AG10803 (cell line): ENCODE data around the gene JCAD.
"Not testable (repeated sequence)": the region's sequence is repeated elsewhere in the genome, so short reads cannot be mapped to it uniquely, and the experiment has no call there.

Experiments
- DNase-seq: peaks from one replicate; pipeline ENCODE4 v3.0.0; 2010; ENCODE audit warnings: low read depth
- H3K4me3 ChIP-seq: 2 replicates; pipeline ENCODE4 v1.5.1; 2011; ENCODE audit warnings: mild to moderate bottlenecking, low read length, control low read depth
- TF ChIP-seq, protein P1 (sequence below): conservative IDR thresholded peaks from 2 replicates; pipeline ENCODE4 v1.5.1; 2011; ENCODE audit warnings: mild to moderate bottlenecking, low read length, control low read depth, inconsistent platforms

Gene JCAD

DNA sequence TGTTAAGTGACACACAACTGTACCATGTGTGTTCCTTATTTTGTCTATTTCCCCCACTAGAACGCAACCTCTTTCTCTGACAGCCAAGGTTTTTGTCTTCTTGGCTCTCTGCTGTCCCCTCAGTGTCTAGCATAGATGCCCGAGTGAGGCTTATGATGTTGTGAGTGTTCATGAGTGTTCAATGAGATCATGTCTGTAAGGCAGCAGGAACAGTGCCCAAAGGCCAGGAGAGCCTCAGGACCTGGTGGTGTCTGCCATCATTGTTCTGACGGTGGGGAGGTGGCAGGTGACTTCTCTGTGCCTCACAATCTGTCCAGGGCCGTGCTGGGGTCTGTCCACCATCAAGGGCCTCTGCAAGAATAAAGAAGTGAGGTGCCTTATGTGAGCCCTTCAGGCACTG is 66.5 kb downstream of the JCAD start:
- no peak for DNase-seq
- H3K4me3 ChIP-seq = no peak overlapping the region
- TF ChIP-seq, protein P1, sequence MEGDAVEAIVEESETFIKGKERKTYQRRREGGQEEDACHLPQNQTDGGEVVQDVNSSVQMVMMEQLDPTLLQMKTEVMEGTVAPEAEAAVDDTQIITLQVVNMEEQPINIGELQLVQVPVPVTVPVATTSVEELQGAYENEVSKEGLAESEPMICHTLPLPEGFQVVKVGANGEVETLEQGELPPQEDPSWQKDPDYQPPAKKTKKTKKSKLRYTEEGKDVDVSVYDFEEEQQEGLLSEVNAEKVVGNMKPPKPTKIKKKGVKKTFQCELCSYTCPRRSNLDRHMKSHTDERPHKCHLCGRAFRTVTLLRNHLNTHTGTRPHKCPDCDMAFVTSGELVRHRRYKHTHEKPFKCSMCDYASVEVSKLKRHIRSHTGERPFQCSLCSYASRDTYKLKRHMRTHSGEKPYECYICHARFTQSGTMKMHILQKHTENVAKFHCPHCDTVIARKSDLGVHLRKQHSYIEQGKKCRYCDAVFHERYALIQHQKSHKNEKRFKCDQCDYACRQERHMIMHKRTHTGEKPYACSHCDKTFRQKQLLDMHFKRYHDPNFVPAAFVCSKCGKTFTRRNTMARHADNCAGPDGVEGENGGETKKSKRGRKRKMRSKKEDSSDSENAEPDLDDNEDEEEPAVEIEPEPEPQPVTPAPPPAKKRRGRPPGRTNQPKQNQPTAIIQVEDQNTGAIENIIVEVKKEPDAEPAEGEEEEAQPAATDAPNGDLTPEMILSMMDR = no peak

DNA sequence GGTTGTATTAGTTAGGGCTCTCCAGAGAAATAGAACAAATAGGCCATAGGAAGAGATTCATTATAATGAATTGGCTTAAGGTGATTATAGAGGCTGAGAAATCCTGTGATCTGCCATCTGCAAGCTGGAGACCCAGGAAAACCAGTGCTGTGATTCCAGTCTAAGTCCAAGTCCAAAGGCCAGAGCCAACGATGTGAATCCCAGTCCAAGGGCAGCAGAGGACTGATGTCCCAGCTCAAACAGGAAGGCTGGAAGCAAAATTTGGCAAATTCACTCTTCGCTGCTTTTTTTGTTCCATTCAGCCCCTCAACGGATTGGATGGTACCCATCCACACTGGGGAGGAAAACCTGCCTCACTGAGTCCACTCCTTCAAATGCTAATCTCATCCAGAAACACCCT is 68.0 kb downstream of the JCAD start:
- H3K4me3 ChIP-seq = no peak overlapping the region
- TF ChIP-seq, protein P1 = no peak
- no peak for DNase-seq

DNA sequence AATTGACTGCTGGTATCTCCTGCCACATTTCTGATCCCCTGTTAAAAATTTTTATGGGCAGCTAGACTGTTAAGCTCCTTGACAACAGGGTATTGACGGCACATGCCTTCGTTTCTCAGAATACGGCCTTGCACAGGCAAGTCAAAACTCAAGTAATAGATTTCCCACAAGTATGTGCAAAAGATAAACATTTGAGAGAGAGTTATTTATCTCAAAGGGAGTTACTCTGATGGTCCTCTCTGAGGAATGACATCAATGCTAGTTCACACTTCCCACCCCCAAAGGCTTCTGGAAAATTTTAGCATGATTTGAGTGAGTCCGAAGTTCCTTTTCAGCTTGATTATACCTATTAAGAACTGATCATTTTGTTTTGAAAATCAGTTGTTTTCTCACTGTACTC is 71.9 kb downstream of the JCAD start:
- TF ChIP-seq, protein P1 = no peak
- no peak for DNase-seq
- no peak overlapping the region for H3K4me3 ChIP-seq

DNA sequence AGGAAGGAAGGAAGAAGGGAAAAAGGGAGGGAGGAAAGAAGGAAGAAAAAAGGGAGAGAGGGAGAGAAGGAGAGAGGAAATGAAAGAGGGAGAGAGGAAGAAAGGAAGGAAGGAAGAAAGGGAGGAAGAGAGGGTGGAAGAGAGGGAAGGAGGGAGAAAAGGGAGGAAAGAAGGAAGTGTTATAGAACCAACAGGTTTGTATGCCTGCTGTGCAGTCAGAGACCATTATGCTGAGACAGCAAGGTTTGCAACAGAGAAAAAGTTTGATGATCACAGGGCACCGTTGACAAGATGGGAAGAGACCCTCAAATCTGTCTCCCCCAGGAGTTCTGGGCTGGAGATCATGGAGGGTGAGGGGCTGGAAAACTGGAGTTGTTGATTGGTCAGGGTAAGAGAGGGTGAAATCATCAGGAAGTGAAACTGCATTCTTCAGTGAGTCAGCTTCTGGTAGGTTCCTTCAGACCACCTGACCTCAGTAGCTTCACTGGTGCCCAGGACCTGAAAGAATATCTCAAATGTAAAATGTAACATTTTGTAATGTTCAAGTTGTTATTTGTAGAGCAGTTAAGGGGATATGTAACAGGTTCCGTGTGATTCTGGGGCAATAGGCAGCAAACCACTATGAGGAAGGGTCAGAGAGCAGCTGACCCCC is 76.3 kb downstream of the JCAD start:
- TF ChIP-seq, protein P1 = no peak
- H3K4me3 ChIP-seq = no peak overlapping the region
- no peak for DNase-seq

DNA sequence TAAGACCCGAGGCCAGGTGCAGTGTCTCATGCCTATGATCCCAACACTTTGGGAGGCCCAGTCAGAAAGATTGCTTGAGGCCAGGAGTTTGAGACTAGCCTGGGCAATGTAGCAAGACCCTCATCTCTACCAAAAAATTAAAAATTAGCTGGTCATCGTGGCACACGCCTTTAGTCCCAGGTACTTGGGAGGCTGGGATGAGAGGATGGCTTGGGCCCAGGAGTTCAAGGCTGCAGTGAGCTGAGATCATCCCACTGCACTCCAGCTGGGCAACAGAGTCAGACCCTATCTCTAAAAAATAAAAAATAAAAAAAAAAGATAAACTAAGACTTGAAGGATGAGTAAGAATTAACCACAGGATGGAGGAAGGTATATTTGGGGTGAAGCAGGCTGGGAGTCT is 77.9 kb downstream of the JCAD start:
- H3K4me3 ChIP-seq = no peak overlapping the region
- DNase-seq = no peak
- TF ChIP-seq, protein P1 = no peak

DNA sequence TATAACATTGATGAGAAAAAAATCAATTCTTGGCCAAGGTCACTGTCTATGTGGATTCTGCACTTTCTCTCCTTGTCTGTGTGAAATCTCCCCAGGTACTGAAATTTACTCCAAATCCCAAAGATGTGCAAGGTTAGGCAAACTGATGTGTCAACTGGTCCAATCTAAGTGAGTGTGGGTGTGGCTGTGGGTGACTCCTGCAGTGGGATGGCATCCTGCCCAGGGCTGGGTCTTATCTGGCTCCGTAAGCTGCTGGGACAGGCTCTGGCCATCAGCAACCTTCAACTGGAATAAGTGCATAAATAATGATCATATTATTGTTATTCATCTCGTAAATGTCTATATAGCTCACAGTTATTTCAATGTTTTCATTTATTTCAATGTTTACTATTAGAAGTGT is 79.3 kb downstream of the JCAD start:
- TF ChIP-seq, protein P1 = no peak
- no peak overlapping the region for H3K4me3 ChIP-seq
- DNase-seq = no peak

DNA sequence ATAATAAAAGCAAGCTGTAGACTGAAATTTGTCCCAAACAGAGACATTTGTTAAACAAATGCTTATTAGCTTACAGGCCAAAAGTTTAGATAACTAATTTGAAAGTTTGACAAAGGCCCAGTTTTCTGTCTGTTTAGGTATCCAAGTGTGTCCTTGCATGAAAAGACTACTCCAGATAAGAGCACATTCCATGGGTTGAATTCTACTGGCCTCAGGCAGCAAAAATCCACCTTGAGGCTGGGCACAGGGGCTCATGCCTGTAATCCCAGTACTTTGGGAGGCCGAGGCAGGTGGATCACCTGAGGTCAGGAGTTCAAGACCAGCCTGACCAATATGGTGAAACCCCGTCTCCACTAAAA is 80.0 kb downstream of the JCAD start:
- not testable (repeated sequence) for DNase-seq, H3K4me3 ChIP-seq

DNA sequence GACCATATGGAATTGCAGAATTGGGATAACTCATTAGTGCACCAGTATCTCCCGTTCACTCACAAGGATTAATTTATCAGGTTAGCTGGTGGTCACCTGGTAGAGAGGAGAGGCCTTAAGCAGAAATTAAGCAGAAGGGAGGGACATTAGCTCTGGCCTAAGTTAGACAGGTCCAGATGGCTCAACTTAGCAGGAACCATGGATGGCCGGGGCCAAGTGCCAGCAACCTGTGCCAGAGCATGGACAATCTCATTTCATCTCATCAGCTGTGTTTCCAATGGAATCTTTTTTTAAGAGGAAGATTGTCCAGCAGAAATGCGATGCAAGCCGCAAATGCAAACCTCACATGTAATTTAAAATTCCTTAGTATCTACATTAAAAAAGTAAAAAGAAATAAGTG is 82.2 kb downstream of the JCAD start:
- DNase-seq = no peak

More for the DNA sequence above, 82.2 kb downstream of the JCAD start:
- no peak overlapping the region for H3K4me3 ChIP-seq
- TF ChIP-seq, protein P1 = no peak
